ENCODE data around the gene CCDC154.

CCDC154 gene

DNA sequence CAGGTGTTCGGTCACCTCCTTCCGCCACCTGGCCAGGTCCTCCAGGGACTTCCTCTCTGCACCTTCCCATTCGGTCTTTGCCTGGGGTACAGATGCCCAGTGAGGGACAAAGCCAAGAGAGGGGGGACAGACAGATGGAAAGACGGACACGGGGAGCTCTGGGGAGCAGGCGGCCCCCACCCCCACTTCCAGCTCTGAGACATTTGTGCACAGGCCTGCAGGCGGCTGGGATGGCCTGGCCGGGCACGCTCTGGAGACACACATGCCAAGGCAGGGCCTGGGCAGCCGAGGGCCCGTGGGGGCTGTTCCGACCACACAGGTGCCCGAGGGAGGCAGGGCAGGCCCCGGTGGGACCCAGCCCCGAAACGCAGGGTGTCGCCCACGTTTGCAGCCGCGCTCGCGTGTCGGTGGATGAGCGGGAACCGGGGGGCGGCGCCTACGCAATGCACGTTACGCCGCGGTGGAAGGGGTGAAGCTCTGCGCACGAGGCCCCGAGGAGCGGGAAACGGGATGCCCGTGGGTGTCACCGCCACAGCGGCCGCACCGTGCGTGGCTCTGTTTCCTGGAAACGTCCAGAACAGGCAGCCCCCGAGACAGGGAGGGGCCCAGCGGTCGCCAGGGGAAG lies 7.5 kb downstream of the CCDC154 start:
- H3K36me3 ChIP-seq (replicated peaks), result no peaks in the 10 kb centered on the region
- H3K27ac ChIP-seq, result no peak overlapping the region
- peaks cover 7% of the 10 kb centered on the region for H3K27me3 ChIP-seq (replicated peaks)
- no peak for DNase-seq
- in situ Hi-C loops (cut with HindIII; ENCODE audit: low pct_ligation_motif_present, low sequenced_read_pairs), result no loop called here
- no peak for TF ChIP-seq CTCF (IDR thresholded peaks at IDR 0.05; ENCODE audit: low read depth, low read length, missing control alignments)
- H3K4me3 ChIP-seq (ENCODE audit: low read depth, low read length), result no peak overlapping the region

- Histone ChIP-seq H3K36me3 (replicated peaks) (no peaks in the 10 kb centered on the region), H3K4me3 (ENCODE audit: low read depth, low read length) (no peak overlapping the region), H3K27me3 (replicated peaks) (peaks cover 7% of the 10 kb centered on the region), H3K27ac (no peak overlapping the region)
- DNase-seq, result no peak
- TF ChIP-seq CTCF (IDR thresholded peaks at IDR 0.05; ENCODE audit: low read depth, low read length, missing control alignments), result no peak
- in situ Hi-C loops (cut with HindIII; ENCODE audit: low pct_ligation_motif_present, low sequenced_read_pairs), result no loop called here
These were observed 8.2 kb downstream of the CCDC154 start for GRCh38 chr16:1435921-1436697.

GRCh38 chr16:1434644-1435592 lies 9.4 kb downstream of the CCDC154 start:
- no peak for TF ChIP-seq CTCF (IDR thresholded peaks at IDR 0.05; ENCODE audit: low read depth, low read length, missing control alignments)
- H3K36me3 ChIP-seq (replicated peaks), result no peaks in the 10 kb centered on the region
- H3K4me3 ChIP-seq (ENCODE audit: low read depth, low read length), result no peak overlapping the region
- in situ Hi-C loops (cut with HindIII; ENCODE audit: low pct_ligation_motif_present, low sequenced_read_pairs), result no loop called here
- peaks cover 7% of the 10 kb centered on the region for H3K27me3 ChIP-seq (replicated peaks)
- no peak overlapping the region for H3K27ac ChIP-seq
- no peak for DNase-seq

DNA sequence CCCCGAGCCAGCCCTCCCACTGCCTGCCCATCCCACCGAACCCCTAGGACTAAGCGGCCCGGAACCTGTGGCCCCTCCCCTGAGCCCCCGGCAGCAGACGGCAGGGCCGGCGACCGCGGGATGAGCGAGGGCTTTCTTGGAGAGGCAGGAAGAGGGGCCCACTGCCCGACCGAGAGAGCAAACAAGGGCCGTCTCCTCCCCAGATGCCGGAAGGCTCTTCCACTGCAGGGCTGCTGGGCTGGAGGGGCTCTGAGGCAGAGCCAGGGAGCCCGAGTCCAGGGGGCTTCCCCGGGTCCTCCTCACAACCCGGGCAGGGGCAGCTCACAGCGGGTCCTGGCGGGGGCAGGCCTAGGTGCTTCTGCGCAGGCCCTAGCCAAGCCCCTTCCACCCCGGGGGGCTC lies 10.6 kb downstream of the CCDC154 start:
- in situ Hi-C loops (cut with HindIII; ENCODE audit: low pct_ligation_motif_present, low sequenced_read_pairs), result no loop called here
- H3K27ac ChIP-seq, result no peak overlapping the region
- H3K36me3 ChIP-seq (replicated peaks), result no peaks in the 10 kb centered on the region
- peaks cover 7% of the 10 kb centered on the region for H3K27me3 ChIP-seq (replicated peaks)
- TF ChIP-seq CTCF (IDR thresholded peaks at IDR 0.05; ENCODE audit: low read depth, low read length, missing control alignments), result no peak
- H3K4me3 ChIP-seq (ENCODE audit: low read depth, low read length), result no peak overlapping the region
- no peak for DNase-seq

DNA sequence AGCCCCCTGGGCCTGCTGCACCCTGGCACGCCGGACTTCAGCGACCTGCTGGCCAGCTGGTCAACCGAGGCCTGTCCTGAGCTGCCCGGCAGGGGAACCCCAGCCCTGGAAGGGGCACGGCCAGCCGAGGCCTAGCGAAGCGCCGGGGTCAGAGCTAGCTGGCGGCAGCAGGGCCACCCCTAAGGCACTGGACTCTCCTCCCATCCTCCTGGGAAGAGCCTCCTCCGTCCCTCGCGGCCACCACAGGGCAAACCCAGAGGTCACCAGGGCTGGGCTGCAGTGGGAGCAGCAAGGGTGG lies 11.1 kb downstream of the CCDC154 start:
- Histone ChIP-seq H3K27ac (no peak overlapping the region), H3K4me3 (ENCODE audit: low read depth, low read length) (no peak overlapping the region), H3K36me3 (replicated peaks) (no peaks in the 10 kb centered on the region), H3K27me3 (replicated peaks) (peaks cover 7% of the 10 kb centered on the region)
- in situ Hi-C loops (cut with HindIII; ENCODE audit: low pct_ligation_motif_present, low sequenced_read_pairs), result no loop called here
- DNase-seq, result no peak
- TF ChIP-seq CTCF (IDR thresholded peaks at IDR 0.05; ENCODE audit: low read depth, low read length, missing control alignments), result no peak
